ENCODE results near the gene PTPRCAP.

PTPRCAP gene

DNA sequence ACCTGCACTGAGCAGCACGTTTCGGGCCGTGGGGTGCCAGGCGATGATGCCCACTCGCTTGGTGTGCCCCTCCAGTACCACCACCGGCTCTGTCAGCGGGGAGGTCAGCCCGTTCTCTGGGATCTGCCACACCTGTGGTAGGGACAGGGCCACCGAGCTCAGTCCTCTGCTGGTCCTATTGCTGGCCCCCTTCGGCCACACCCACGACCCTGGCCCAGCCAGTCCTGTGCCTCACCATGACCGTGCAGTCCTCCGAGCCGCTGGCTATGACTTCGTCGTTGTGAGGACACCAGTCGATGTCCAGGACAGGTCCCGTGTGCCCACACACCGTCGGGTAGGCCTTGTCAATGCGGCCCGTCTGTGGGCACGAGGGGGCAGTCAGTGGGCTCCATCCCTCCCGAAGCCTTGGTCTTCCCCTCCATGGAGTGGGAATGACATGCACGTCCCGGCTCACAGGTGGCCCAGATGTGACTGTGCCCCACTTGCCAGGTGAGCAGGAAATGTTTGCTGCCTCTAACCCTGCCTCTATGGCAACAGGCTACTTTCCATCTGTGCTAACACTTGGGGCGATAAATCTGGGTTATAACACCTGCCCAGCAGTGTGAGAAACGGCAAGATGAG lies 4.4 kb upstream of the PTPRCAP start:
- in situ Hi-C loops (cut with MboI; ENCODE audit: low sequenced_read_pairs): no loop called here

DNA sequence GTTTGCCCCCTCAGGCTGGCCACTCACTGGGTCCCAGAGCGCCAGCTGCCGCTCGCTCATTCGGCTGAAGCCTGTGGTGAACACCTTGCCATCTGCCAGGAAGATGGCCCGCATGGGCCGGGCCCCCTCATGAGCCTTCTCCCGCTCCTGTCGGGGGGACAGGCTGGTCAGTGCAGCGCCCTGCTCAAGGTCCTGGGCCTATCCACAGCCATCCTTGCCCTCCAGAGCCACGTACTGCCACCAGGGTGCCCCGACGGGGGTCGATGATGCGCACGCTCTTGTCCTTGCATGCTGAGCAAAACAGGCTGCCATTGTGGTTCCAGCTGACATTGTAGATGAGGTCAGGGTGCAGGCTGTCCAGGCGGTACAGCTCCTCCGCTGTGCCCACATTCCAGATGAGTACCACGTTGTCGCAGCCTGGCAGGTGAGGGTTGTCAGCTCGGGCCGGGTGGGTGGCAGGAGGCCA lies 3.6 kb upstream of the PTPRCAP start:
- in situ Hi-C loops (cut with MboI; ENCODE audit: low sequenced_read_pairs): no loop called here

DNA sequence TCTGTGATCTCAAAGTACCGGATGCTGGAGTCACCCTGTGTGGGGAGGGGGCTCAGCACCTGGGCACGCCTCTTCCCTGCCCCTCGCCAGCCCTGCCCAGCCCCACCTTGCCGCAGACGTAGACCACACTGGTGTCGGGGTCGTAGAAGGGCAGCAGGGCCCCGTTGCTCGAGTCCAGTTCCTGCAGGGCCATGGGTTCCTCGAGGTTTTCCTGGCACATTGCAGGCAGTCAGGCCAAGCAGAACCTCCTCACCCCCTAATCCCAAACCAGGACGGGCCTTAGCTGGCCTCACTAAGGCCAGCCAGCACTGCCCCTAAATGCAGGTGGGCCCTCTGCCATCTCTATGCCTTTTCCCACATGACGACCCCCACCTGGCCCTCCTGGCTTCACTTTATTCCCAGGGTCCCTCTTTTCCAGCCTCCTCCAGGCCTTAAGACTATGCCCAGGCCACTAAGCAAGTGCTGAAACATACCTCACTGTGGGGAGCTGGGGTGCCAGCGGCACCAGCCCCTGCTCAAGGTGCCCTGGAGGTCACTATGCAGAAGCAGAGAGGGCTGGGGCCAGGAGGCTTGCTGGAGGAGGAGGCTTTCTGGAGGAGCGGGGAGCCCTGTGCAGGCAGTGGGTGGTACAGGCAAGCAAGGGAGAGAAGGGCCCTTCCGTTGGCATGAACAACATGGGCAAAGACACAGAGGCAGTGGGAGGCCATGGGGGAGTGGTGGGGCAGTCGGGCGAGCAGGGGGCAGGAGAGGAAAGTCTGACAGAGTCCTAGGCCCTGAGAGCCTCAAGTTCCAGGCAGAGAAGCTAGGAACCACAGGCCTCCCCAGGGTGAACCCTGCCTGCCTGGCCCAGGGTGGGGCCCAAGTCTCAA lies 3.0 kb upstream of the PTPRCAP start:
- in situ Hi-C loops (cut with MboI; ENCODE audit: low sequenced_read_pairs): no loop called here

DNA sequence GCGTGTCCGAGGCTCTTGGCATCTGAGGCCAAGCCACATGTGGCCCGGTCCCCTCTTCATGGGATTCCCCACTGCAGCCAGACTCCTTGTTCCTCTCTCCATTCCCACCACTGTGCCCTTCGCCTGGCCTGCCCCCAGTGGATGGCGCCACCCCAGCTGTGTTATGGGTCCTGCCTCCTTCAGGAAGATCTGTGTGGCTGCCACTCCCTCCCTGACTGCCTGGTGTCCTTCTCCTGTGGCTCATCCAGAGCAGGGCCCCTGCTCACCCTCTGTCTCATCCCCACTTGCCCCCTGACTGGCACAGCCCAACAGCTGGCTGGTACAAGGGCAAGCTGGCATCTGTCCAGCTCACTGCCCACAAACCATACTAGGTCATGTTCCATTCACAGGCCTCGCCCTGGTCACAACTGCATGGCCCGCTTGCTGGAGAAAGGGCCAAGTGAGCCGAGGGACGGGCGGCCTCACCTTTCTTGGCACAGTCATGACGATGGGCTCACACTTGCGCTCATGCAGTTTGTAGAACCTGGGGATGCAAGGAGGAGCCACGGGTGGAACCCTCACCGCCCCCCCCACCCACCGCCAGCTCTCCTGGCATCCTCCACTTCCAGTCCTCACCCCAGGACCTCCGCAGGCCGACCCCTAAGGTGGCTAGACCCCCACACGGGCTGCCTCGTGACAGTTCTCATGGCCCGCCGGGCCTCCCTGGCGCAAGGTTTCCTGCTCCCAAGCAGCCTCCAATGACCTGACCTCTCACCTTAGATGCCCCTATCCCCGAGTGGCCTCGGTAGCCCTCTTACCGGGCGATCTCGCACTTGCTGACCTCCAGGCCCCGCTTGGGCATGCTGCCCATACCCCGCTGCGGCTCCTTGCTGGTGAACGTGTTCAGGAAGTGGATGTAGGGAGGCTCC lies 2.1 kb upstream of the PTPRCAP start:
- in situ Hi-C loops (cut with MboI; ENCODE audit: low sequenced_read_pairs): no loop called here

DNA sequence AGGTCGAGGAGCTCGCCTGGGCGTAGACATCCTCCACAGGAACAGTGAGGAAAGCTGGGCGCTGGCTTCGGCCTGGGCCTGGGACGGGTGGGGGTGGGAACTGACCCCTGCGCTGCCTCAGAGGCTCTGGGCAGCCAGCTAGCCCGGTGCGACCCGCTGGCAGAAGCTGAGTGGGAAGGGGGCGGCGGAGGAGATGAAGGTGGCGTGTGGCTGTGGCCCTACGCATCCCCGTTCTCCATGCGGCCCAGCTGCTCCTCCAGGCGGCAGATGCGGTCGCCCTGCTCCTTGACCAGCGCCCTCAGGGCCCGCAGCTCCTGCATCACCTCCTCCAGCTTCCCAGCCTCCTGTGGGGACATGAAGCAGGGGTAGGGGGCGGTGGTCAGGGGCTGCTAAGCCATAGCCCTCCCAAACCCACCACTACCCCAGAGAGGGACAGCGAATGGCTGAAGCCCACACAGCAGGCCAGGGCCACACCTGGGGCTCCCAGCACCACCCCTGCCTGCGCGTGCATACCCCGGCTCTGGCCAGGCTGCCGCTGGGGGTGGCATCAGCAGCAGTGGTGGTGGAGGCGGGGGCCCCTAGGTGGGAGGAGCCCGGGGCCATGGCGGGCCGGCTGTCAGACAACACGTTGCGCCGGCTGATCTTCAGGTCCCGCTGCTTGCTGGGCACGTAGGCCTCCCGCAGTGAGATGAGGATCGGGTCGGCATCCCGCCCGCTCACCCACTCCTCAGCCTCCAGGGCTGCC lies 848 bp upstream of the PTPRCAP start:
- in situ Hi-C loops (cut with MboI; ENCODE audit: low sequenced_read_pairs): no loop called here

DNA sequence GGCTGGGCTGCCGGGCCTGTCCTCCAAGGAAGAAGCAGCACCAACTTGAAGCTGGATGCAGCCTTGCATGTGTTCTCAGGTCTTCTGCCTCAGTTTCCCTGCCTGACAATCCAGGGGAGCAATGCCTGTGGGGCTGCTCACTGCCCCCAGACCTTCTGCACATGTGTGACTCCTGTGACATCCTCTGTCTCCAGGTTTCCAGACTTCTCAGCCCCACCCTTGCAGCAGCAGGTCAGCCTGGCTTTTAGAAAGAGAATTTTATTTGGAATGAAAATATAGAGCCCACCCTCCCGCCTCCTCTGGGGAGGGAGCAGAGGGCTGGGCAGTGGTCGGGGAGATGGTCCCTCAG lies 301 bp upstream of the PTPRCAP start:
- in situ Hi-C loops (cut with MboI; ENCODE audit: low sequenced_read_pairs): no loop called here

DNA sequence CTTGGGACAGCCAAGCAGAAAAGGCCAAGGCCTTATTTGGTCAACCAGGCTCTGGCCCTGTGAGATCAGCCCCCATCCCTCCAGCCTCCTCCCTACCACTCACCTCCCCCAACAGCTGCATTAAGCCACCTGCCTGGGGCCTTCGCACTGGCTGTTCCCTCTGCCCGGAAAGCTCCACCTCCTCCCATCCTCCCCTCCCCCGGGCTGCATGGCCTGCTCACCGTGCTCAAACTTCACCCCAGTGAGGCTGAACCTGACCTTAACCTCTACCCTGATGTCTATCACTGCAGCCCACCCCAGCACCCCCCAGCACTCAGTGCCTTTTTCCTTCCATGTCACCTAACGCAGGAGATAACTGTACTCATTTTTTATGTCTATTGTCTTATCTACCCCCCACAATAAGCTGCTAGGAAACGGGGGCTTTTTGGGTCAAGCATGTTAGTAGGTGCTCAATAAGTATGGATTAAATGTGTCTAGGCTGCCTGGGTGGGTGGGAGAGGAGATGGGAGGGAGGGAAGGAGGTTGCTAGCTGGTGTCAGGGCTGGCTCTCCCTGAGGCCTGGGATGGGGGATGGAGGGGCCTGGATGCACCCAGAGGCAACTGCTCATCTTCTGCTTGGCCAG lies 912 bp downstream of the PTPRCAP start:
- in situ Hi-C loops (cut with MboI; ENCODE audit: low sequenced_read_pairs): no loop called here

DNA sequence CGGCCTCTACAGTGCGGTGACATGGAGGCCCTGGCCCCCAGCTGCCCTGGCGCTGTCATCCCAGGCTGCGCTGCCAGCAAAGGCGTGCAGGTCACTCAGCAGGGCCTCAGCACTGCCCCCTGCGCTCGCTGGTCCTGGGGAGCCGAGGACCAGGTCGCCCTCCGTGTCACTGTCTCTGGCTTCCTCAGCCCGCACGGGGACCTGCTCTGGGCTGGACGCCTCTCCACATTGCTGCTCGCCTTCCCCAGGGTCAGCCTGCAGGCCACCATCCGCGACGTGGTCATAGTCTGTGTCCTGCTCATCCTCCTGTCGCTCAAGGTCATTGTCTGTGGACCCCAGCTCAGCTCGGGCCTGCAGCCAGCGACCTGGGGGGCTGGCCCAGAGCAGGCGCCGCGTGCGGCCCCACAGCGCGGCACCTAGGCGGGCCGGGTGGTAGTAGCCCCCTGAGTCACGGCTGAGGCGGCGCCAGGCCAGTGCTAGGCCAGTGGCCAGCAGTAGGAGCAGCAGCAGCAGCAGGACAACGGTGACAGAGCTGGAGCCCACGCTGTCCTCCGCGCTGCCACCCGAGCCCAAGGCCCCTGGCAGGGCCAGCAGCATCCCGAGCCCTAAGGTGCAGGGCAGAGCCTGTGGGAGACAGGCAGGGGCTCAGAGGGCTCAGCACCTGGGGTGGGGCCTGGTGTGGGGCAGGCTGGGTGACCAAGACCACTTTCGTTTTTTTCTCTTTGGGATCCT lies 1.6 kb downstream of the PTPRCAP start:
- in situ Hi-C loops (cut with MboI; ENCODE audit: low sequenced_read_pairs): no loop called here

DNA sequence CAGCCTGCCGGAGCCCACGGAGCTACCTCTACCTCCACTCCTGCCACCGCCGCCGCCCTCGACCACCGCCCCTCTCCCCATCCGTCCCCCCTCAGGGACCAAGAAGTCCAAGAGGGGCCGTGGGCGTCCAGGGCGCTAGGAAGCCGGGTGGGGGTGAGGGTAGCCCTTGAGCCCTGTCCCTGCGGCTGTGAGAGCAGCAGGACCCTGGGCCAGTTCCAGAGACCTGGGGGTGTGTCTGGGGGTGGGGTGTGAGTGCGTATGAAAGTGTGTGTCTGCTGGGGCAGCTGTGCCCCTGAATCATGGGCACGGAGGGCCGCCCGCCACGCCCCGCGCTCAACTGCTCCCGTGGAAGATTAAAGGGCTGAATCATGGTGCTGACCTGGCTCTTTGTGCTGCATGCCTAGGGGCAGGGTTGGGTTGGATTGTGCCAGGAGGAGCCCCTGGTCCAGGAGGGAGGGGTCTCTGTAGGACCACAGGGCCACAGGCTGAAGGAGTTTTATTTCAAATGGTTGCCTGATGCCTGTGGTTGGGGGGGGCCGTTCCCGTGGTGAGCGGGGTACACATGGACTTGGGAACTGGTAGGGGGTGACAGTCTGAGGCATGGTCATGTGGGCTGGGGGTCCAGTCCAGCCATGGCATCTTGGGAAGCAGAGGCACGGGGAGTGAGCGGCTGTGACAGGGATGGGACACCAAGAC lies 2.3 kb downstream of the PTPRCAP start:
- in situ Hi-C loops (cut with MboI; ENCODE audit: low sequenced_read_pairs): no loop called here

DNA sequence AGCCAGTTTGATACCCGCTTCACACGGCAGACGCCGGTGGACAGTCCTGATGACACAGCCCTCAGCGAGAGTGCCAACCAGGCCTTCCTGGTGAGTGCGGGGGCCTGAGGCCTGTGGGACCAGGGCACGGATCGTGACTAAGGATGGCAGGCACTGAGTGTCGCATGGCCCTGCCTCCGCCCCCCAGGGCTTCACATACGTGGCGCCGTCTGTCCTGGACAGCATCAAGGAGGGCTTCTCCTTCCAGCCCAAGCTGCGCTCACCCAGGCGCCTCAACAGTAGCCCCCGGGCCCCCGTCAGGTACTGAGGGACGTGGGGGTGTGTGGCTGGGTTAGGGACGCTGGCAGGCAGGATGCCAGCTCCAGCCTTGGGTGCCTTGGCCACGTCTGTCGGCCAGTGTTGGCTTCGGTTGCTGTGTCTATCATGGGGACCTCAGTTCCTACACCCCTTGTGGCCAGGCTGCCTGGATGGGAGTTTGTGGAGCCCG lies 3.0 kb downstream of the PTPRCAP start:
- in situ Hi-C loops (cut with MboI; ENCODE audit: low sequenced_read_pairs): no loop called here

DNA sequence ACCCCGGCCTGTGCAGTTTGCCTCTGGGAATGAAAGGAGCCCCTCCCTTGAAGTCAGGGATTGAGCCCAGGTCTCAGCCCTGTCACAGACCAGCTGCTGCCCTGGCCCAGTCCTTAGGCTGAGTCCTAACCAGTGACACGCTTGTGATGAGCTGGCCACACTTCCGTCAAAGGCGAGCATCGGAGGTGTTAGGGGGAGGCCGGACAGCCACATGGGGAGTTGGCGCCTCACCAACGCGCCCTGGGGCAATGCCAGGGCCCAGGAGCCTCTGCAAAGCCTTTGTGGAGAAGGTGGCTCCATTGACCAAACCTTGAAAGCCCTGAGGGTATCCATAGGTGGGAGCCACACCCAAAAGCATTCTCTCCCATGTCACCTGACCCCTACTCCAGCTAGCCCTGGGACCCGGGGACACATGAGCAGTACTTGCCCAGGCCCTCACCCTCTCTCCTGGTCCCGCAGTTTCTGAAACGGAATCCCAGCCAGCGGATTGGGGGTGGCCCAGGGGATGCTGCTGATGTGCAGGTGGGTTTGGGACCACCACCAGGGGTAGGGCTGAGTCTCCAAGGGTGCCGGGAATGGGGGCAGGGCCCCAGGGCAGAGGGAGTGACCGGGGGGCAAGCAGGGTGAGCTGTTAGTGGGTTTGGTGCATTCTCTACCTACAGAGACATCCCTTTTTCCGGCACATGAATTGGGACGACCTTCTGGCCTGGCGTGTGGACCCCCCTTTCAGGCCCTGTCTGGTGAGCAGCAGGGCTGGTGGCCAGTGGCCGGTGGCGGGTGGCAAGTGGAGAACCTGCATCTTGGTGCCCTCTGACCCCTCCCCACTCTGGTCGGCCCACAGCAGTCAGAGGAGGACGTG lies 3.7 kb downstream of the PTPRCAP start:
- in situ Hi-C loops (cut with MboI; ENCODE audit: low sequenced_read_pairs): no loop called here

DNA sequence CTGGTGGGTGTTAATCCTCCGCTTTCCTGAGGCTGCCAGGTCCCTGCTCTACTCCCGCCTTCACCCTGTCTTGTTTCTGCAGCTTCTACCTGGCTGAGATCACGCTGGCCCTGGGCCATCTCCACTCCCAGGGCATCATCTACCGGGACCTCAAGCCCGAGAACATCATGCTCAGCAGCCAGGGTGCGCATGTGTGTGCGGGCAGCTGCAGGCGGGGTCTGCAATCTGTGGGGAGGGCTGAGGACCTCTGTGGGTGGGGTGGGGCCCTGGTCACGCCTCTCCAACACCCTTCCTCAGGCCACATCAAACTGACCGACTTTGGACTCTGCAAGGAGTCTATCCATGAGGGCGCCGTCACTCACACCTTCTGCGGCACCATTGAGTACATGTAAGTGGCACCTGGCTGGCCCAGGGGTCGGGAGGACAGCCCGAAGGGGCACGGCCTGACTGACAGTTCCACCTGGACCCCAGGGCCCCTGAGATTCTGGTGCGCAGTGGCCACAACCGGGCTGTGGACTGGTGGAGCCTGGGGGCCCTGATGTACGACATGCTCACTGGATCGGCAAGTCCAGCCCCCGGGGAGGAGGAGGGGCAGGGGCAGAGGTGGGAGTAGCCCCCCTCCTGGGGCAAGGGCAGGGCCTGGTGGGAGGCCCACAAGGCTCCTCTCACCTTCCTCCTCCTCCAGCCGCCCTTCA lies 4.7 kb downstream of the PTPRCAP start:
- in situ Hi-C loops (cut with MboI; ENCODE audit: low sequenced_read_pairs): no loop called here

DNA sequence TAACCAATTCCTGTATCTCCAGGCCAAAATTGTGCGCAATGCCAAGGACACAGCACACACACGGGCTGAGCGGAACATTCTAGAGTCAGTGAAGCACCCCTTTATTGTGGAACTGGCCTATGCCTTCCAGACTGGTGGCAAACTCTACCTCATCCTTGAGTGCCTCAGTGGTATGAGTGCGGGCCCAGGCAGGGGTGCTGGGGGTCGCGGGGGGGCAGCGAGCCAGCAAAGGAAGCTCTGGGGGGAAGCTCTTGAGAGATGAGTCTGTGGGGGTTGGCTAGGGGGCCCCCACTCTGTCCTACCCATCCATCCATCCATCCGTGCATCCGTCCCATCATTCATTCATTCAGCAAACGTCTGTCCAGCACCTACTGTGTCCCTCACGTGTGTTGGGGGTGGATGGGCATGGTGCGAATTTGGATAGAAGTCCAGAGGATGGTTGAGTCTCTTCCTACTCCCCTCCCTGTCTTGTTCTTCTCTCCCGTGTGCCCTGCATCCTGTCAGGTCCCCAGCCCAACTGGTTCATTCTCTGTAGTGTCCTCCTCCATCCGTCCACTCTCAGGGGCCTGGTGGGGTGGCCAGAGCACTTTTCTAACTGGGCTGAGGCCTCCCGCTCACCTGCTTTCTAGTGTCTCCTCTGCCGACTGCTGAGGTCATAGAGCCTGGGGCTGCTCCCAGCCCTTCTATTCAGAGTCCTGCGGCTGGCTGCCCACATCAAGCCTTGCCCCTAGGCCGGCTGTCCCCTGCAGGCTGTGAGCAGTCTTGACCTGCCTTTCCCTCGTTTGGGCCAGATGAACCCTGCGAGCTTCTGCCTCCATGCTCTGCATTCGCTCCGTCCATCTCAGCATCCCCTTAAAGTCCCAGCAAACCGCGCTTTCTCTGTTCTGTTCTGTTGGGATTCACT lies 5.9 kb downstream of the PTPRCAP start:
- in situ Hi-C loops (cut with MboI; ENCODE audit: low sequenced_read_pairs): no loop called here

DNA sequence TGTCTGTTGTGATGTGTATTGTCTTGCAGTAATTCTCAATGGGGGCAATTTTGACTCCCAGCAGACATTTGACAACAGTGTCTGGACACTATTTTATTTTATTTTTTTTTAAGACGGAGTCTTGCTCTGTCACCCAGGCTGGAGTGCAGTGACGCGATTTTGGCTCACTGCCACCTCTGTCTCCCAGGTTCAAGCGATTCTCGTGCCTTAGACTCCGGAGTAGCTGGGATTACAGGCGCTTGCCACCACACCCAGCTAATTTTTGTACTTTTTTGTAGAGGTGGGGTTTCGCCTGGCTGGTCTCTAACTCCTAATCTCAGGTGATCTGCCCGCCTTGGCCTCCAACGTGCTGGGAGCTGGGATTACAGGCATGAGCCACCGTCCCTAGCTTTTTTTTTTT lies 7.8 kb downstream of the PTPRCAP start:
- in situ Hi-C loops (cut with MboI; ENCODE audit: low sequenced_read_pairs): no loop called here

DNA sequence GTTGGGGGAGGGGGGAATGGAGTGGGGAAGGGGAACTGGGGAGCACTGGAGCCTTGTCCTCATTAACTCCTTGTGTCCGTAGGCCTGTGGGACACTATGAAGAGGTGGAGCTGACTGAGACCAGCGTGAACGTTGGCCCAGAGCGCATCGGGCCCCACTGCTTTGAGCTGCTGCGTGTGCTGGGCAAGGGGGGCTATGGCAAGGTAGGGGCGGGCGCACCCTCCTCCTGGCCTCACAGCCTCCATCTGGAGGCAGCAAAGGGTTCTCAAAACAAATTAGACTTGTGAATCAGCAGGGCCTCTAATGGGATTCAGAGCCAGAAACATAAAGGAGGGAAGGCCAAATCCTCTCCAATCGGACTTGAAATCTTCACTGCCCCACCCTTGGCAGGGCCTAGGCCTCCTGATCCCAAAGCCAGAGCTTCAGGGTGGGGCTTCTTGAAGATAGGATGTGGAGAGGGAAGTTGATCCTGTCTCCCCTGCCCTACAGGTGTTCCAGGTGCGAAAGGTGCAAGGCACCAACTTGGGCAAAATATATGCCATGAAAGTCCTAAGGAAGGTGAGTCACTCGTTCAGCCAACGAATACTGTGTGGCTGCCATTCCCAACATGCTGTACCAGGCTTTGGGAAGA lies 8.3 kb downstream of the PTPRCAP start:
- in situ Hi-C loops (cut with MboI; ENCODE audit: low sequenced_read_pairs): no loop called here
